HepG2 (cell line): ENCODE results near the gene TIMM44. TPM values are rescaled to one million over a fixed set of nuclear protein-coding genes. Genes with fewer than 3 reads are reported as not detected.

ENCODE experiments used
- ARID2 ChIP-seq: sonication (generic); formaldehyde crosslinking; IDR thresholded peaks from 2 replicates; pipeline ENCODE4 v1.8.1; 2022; ENCODE audit warnings: mild to moderate bottlenecking, missing genetic modification reagents, borderline replicate concordance
- DMAP1 ChIP-seq: IDR thresholded peaks from 2 replicates; pipeline ENCODE4 v1.6.1; 2016
- HOXA3 ChIP-seq: sonication (generic); formaldehyde crosslinking; IDR thresholded peaks from 2 replicates; pipeline ENCODE4 v1.5.0; 2020; ENCODE audit warnings: missing genetic modification reagents
- KDM1A ChIP-seq: IDR thresholded peaks from 2 replicates; pipeline ENCODE4 v1.6.1; 2016; ENCODE audit warnings: missing compliant biosample characterization
- MED13 ChIP-seq: sonication (generic); formaldehyde crosslinking; IDR thresholded peaks from 2 replicates; pipeline ENCODE4 v1.5.0; 2020; ENCODE audit warnings: missing genetic modification reagents
- MEIS1 ChIP-seq: sonication (generic); formaldehyde crosslinking; IDR thresholded peaks from 2 replicates; pipeline ENCODE4 v1.9.0; 2021; ENCODE audit warnings: mild to moderate bottlenecking, missing genetic modification reagents, moderate library complexity, borderline replicate concordance
- MIXL1 ChIP-seq: IDR thresholded peaks from 2 replicates; pipeline ENCODE4 v1.6.1; 2016
- MTF2 ChIP-seq: sonication (generic); formaldehyde crosslinking; IDR thresholded peaks from 2 replicates; pipeline ENCODE4 v1.5.0; 2020; ENCODE audit warnings: missing genetic modification reagents, borderline replicate concordance
- PCBP2 ChIP-seq: fragments of 200-400 bp; formaldehyde crosslinking; optimal IDR thresholded peaks from 2 replicates; pipeline ENCODE3; 2018; ENCODE audit warnings: low read length, low read depth; ENCODE audit not compliant: poor library complexity, severe bottlenecking
- SKI ChIP-seq: fragments of 450-650 bp; IDR thresholded peaks from one replicate; pipeline ENCODE4 v1.6.1; 2018; ENCODE audit warnings: mild to moderate bottlenecking; ENCODE audit not compliant: partially characterized antibody
- ZMYM3 ChIP-seq: sonication (generic); formaldehyde crosslinking; IDR thresholded peaks from 2 replicates; pipeline ENCODE4 v1.5.1; 2020; ENCODE audit warnings: mild to moderate bottlenecking, missing genetic modification reagents
- ZNF17 ChIP-seq: sonication (generic); formaldehyde crosslinking; IDR thresholded peaks from 2 replicates; pipeline ENCODE4 v1.5.0; 2020; ENCODE audit warnings: mild to moderate bottlenecking, missing genetic modification reagents
- ZNF337 ChIP-seq: sonication (generic); formaldehyde crosslinking; IDR thresholded peaks from 2 replicates; pipeline ENCODE4 v1.5.1; 2020; ENCODE audit warnings: missing genetic modification reagents, low read depth, mild to moderate bottlenecking, borderline replicate concordance
- ZNF484 ChIP-seq: sonication (generic); formaldehyde crosslinking; IDR thresholded peaks from 2 replicates; pipeline ENCODE4 v1.5.1; 2020; ENCODE audit warnings: mild to moderate bottlenecking, low read depth, missing genetic modification reagents, borderline replicate concordance
- ZNF530 ChIP-seq: sonication (generic); formaldehyde crosslinking; IDR thresholded peaks from 2 replicates; pipeline ENCODE4 v1.5.0; 2020; ENCODE audit warnings: low read depth, mild to moderate bottlenecking, missing genetic modification reagents
- ZNF781 ChIP-seq: sonication (generic); formaldehyde crosslinking; IDR thresholded peaks from 2 replicates; pipeline ENCODE4 v1.5.1; 2020; ENCODE audit warnings: borderline replicate concordance, mild to moderate bottlenecking, missing genetic modification reagents; ENCODE audit errors: not compliant biosample characterization
- polyA plus RNA-seq, 8 experiments: library from polyadenylated mRNA; depleted of rRNA in 3 of 8; stranded (reverse) in 7 of 8; unstranded in 1 of 8; fragments of >200 nt; fragmentation: Illumina TruSeq in 4 of 8; extraction: Trizol in 4 of 8; gene quantifications; 2 replicates each; pipeline versions ENCODE4 v1.2.1 to v1.2.3, GENCODE V29; 2011 to 2016; ENCODE audit warnings: low read depth in 4 of 8, missing spikeins in 1 of 8, mixed read lengths in 1 of 8; ENCODE audit not compliant: insufficient read depth in 1 of 8
- total RNA-seq, 5 experiments: library from RNA; depleted of rRNA; stranded (reverse); fragments of >200 nt; fragmentation: Illumina TruSeq; extraction: Trizol; gene quantifications; 2 replicates each; pipeline ENCODE4 v1.2.3, GENCODE V29; 2016; ENCODE audit warnings: low read depth in 1 of 5
- TF ChIP-seq, protein P1 (sequence below): sonication (generic); formaldehyde crosslinking; IDR thresholded peaks from 2 replicates; pipeline ENCODE4 v1.5.0; 2020; ENCODE audit warnings: mild to moderate bottlenecking, missing genetic modification reagents, moderate library complexity
- TF ChIP-seq, protein P2 (sequence below): sonication (generic); formaldehyde crosslinking; IDR thresholded peaks from 2 replicates; pipeline ENCODE4 v1.4.0; 2020; ENCODE audit warnings: mild to moderate bottlenecking, missing genetic modification reagents
- TF ChIP-seq, protein P3 (sequence below): sonication (generic); formaldehyde crosslinking; IDR thresholded peaks from 2 replicates; pipeline ENCODE4 v1.5.1; 2020; ENCODE audit warnings: mild to moderate bottlenecking, missing genetic modification reagents, borderline replicate concordance
- TF ChIP-seq, protein P4 (sequence below): sonication (generic); formaldehyde crosslinking; IDR thresholded peaks from 2 replicates; pipeline ENCODE4 v1.5.0; 2020; ENCODE audit warnings: mild to moderate bottlenecking, missing genetic modification reagents
- TF ChIP-seq, protein P5 (sequence below): sonication (generic); formaldehyde crosslinking; IDR thresholded peaks from 2 replicates; pipeline ENCODE4 v1.5.1; 2020; ENCODE audit warnings: missing genetic modification reagents, mild to moderate bottlenecking, borderline replicate concordance

Gene TIMM44
- total and polyA plus RNA-seq, 2 of the 13 experiments (the other 11 are each of a cell fraction or from before 2014, with no cell fraction given) = 42.9 to 72.6 TPM

DNA sequence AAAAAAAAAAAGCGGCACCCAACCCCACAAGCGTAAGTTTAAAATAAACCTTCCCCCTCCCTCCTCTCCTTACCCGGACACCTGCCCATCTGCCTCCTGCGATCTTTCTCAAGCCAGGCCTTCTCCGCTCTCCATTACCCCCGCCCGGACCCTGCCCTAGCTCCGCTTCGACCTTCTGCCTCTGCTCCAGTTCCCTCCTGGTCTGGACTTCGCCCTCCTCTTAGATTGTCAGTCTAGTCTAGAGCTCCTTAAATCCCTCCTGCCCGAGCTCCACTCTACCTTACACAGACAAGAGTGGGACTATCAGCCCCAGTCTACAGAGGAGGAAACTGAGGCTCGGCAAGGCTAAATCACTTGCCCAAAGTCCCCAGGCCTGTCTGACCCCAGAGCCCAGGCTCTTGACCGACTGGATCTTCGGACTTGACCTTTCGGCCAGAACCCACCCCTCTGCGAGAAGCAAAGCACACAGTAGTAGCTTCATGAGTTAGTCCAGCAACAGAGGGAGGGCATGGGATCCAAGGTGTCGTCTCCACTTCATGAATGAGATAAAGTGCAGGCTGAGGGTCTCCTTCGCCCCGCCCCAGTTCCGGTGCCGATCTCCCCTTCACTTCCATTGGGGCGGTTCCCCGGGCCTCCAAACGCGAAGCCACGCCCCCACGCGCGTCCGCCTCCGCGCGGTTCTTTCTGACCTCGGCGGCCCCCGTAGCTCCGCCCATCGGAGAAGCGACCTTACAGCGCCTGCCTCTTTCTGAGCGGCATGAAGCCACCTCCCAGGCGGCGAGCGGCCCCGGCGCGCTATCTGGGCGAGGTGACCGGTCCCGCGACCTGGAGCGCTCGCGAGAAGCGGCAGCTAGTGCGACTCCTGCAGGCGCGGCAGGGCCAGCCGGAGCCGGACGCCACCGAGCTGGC is 23.6 kb downstream of the TIMM44 start, which contains the start of gene SNAPC2 (continued):
- TF ChIP-seq, protein P1, sequence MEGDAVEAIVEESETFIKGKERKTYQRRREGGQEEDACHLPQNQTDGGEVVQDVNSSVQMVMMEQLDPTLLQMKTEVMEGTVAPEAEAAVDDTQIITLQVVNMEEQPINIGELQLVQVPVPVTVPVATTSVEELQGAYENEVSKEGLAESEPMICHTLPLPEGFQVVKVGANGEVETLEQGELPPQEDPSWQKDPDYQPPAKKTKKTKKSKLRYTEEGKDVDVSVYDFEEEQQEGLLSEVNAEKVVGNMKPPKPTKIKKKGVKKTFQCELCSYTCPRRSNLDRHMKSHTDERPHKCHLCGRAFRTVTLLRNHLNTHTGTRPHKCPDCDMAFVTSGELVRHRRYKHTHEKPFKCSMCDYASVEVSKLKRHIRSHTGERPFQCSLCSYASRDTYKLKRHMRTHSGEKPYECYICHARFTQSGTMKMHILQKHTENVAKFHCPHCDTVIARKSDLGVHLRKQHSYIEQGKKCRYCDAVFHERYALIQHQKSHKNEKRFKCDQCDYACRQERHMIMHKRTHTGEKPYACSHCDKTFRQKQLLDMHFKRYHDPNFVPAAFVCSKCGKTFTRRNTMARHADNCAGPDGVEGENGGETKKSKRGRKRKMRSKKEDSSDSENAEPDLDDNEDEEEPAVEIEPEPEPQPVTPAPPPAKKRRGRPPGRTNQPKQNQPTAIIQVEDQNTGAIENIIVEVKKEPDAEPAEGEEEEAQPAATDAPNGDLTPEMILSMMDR (CRISPR knock-in tag) = no peak
- TF ChIP-seq KDM1A = no peak
- TF ChIP-seq MED13 (CRISPR knock-in tag) = no peak
- peak; percentile 85 for TF ChIP-seq HOXA3 (CRISPR knock-in tag)
- TF ChIP-seq, protein P2, sequence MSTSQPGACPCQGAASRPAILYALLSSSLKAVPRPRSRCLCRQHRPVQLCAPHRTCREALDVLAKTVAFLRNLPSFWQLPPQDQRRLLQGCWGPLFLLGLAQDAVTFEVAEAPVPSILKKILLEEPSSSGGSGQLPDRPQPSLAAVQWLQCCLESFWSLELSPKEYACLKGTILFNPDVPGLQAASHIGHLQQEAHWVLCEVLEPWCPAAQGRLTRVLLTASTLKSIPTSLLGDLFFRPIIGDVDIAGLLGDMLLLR (CRISPR knock-in tag) = no peak; the same call in 1 of the 2 replicates
- TF ChIP-seq ZNF484 (CRISPR knock-in tag) = no peak
- TF ChIP-seq ZNF781 (CRISPR knock-in tag) = peak; percentile 77
- no peak for TF ChIP-seq MIXL1 (CRISPR knock-in tag)
- 0 out of 2 replicates have a peak, but pooled peaks have one; percentile 45 for TF ChIP-seq MEIS1 (CRISPR knock-in tag)
- TF ChIP-seq, protein P3, sequence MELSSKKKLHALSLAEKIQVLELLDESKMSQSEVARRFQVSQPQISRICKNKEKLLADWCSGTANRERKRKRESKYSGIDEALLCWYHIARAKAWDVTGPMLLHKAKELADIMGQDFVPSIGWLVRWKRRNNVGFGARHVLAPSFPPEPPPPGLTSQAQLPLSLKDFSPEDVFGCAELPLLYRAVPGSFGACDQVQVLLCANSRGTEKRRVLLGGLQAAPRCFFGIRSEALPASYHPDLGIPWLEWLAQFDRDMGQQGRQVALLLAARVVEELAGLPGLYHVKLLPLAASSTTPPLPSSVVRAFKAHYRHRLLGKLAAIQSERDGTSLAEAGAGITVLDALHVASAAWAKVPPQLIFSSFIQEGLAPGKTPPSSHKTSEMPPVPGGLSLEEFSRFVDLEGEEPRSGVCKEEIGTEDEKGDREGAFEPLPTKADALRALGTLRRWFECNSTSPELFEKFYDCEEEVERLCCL = 0 out of 2 replicates have a peak, but pooled peaks have one; percentile 52
- no peak for TF ChIP-seq ZMYM3 (CRISPR knock-in tag)
- no peak for TF ChIP-seq ARID2 (CRISPR knock-in tag)
- TF ChIP-seq SKI = peak; percentile 27
- TF ChIP-seq DMAP1 (CRISPR knock-in tag) = peak; percentile 58; the same call in 1 of the 2 replicates
- TF ChIP-seq, protein P4, sequence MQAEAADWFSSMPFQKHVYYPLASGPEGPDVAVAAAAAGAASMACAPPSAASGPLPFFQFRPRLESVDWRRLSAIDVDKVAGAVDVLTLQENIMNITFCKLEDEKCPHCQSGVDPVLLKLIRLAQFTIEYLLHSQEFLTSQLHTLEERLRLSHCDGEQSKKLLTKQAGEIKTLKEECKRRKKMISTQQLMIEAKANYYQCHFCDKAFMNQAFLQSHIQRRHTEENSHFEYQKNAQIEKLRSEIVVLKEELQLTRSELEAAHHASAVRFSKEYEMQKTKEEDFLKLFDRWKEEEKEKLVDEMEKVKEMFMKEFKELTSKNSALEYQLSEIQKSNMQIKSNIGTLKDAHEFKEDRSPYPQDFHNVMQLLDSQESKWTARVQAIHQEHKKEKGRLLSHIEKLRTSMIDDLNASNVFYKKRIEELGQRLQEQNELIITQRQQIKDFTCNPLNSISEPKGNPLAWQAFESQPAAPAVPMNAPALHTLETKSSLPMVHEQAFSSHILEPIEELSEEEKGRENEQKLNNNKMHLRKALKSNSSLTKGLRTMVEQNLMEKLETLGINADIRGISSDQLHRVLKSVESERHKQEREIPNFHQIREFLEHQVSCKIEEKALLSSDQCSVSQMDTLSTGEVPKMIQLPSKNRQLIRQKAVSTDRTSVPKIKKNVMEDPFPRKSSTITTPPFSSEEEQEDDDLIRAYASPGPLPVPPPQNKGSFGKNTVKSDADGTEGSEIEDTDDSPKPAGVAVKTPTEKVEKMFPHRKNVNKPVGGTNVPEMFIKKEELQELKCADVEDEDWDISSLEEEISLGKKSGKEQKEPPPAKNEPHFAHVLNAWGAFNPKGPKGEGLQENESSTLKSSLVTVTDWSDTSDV (CRISPR knock-in tag) = no peak
- no peak for TF ChIP-seq ZNF17 (CRISPR knock-in tag)
- TF ChIP-seq ZNF530 (CRISPR knock-in tag) = no peak
- TF ChIP-seq, protein P5, sequence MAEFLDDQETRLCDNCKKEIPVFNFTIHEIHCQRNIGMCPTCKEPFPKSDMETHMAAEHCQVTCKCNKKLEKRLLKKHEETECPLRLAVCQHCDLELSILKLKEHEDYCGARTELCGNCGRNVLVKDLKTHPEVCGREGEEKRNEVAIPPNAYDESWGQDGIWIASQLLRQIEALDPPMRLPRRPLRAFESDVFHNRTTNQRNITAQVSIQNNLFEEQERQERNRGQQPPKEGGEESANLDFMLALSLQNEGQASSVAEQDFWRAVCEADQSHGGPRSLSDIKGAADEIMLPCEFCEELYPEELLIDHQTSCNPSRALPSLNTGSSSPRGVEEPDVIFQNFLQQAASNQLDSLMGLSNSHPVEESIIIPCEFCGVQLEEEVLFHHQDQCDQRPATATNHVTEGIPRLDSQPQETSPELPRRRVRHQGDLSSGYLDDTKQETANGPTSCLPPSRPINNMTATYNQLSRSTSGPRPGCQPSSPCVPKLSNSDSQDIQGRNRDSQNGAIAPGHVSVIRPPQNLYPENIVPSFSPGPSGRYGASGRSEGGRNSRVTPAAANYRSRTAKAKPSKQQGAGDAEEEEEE = no peak; the same call in 1 of the 2 replicates
- no peak for TF ChIP-seq MTF2 (CRISPR knock-in tag)
- TF ChIP-seq ZNF337 = no peak
- TF ChIP-seq PCBP2 = no peak
